ENCODE results near the gene PCDH9. TPM values are rescaled to one million over a fixed set of nuclear protein-coding genes. Genes with fewer than 3 reads are reported as not detected.

PCDH9 gene
- polyA plus RNA-seq, 1 of the 3 experiments (the other 2 are of a cell fraction), result 1.3 TPM

DNA sequence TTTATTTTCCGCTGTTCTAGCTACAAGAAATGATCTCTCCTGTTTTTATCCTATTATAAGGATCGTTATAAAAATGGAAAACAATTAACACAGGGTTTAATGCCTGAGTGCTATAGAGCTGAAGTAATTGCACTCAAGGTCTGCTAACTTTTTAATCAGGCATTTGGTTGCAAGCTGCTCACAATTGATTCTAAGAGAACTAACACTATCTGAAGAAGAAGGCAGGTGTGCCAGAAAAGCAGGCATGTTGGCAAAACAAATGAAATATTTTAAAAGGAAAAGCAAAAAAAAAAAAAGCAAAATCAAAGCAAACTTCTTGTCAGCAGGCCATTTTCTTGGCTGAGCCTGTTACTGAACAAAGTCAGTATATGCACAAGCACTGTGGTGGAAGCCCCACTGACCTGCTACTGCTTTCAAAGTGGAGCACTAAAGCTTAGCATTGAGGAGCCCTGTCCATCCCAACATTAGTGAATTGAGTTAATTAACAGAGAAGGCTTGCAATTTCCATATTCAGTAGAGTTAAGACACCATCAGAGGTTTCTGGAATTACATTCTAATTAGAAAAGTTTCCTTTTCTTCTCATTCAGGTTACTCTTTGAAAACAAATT is 574.2 kb downstream of the PCDH9 start:
- Histone ChIP-seq H3K4me3 (ENCODE audit: low read depth in 2 of 2, low read length in 1 of 2) (no peak overlapping the region), H3K27ac (ENCODE audit: low read depth in 2 of 2, low read length in 1 of 2) (peak overlapping the region in 1 of 2 experiments; percentile 93; a peak in 1 of 4 replicates), H3K4me2 (no peak overlapping the region), H3K36me3 (replicated peaks in 1 of 2; ENCODE audit: control insufficient read depth in 1 of 2, insufficient read depth in 2 of 2, low read length in 1 of 2) (no peaks in the 10 kb centered on the region), H3K79me2 (ENCODE audit: insufficient read depth) (no peaks in the 10 kb centered on the region), H3K9me2 (no peaks in the 10 kb centered on the region), H3K4me1 (ENCODE audit: control insufficient read depth in 1 of 2, insufficient read depth in 2 of 2, low read depth in 1 of 2, low read length in 1 of 2) (peaks cover 3 to 33% of the 10 kb centered on the region in 2 experiments; a peak in 3 of 4 replicates), H3K9me3 (peaks cover 9% of the 10 kb centered on the region; the same call in 1 of the 2 replicates), H3K9ac (no peak overlapping the region), H3K27me3 (ENCODE audit: insufficient read depth) (no peaks in the 10 kb centered on the region), H4K20me1 (ENCODE audit: insufficient read depth) (no peaks in the 10 kb centered on the region), H3F3A (replicated peaks; ENCODE audit: insufficient read depth) (peaks cover 33% of the 10 kb centered on the region), H2AFZ (ENCODE audit: low read depth) (peak overlapping the region; percentile 18; the same call in 1 of the 2 replicates)
- POLR2A ChIA-PET, result no interaction called here
- DNase-seq, result no peak
- TF ChIP-seq, protein P1, sequence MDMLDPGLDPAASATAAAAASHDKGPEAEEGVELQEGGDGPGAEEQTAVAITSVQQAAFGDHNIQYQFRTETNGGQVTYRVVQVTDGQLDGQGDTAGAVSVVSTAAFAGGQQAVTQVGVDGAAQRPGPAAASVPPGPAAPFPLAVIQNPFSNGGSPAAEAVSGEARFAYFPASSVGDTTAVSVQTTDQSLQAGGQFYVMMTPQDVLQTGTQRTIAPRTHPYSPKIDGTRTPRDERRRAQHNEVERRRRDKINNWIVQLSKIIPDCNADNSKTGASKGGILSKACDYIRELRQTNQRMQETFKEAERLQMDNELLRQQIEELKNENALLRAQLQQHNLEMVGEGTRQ (IDR thresholded peaks at IDR 0.05; ENCODE audit: borderline replicate concordance, low read depth, low read length), result no peak
- TF ChIP-seq TAF1 (IDR thresholded peaks at IDR 0.05; ENCODE audit: borderline replicate concordance, low read depth, low read length), result no peak
- no peak for TF ChIP-seq TEAD4 (IDR thresholded peaks at IDR 0.05; ENCODE audit: borderline replicate concordance, insufficient read depth)
- TF ChIP-seq NRF1 (IDR thresholded peaks at IDR 0.05; ENCODE audit: low read depth, low read length), result no peak
- TF ChIP-seq, protein P2, sequence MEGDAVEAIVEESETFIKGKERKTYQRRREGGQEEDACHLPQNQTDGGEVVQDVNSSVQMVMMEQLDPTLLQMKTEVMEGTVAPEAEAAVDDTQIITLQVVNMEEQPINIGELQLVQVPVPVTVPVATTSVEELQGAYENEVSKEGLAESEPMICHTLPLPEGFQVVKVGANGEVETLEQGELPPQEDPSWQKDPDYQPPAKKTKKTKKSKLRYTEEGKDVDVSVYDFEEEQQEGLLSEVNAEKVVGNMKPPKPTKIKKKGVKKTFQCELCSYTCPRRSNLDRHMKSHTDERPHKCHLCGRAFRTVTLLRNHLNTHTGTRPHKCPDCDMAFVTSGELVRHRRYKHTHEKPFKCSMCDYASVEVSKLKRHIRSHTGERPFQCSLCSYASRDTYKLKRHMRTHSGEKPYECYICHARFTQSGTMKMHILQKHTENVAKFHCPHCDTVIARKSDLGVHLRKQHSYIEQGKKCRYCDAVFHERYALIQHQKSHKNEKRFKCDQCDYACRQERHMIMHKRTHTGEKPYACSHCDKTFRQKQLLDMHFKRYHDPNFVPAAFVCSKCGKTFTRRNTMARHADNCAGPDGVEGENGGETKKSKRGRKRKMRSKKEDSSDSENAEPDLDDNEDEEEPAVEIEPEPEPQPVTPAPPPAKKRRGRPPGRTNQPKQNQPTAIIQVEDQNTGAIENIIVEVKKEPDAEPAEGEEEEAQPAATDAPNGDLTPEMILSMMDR (IDR thresholded peaks at IDR 0.05), result no peak
- no peak for TF ChIP-seq RAD21 (IDR thresholded peaks at IDR 0.05; ENCODE audit: low read length)
- WGBS (ENCODE audit: low lambda C conversion rate), result 93% methylated on average over 2 of the region's 2 CpGs
- CTCF ChIA-PET, result interaction anchor here (0.9 to 1.3 kb wide), 2 partner anchors 11 to 37 kb away, joined by 3 read pairs; no protein-coding TSS in a partner anchor

DNA sequence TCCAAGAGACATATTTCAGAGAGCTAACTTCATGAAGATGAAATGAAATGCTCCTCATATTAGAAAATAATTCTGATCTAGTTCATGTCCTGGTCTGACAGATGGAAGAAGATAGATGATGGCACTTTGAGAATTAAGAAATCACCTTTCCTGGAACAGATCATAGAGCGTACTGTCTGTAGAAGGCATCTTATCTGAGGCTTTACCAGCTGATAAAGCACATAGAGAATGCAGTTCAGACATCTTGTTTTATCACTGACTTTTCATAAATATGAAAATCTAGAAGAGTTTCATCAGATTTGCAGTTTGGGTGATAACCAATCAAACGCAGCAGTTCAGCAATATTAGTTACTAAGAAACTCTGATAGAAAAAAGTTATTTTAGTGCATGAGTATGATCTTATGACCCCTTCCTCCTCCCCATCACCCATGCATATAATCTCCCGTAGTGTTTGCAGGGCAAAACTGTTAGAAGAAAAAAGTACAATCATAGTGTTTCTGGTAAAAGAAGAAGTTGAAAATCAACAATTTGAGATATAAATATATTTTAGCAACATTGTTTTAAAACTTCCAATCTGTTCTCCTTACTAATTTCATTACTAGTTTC is 585.2 kb downstream of the PCDH9 start:
- ChIA-PET POLR2A (no interaction called here), CTCF (interaction anchor here (1.2 to 1.3 kb wide), 2 partner anchors 11 to 15 kb away, joined by 3 read pairs; no protein-coding TSS in a partner anchor)
- Histone ChIP-seq H2AFZ (ENCODE audit: low read depth) (no peak overlapping the region), H3K9ac (no peak overlapping the region), H4K20me1 (ENCODE audit: insufficient read depth) (no peaks in the 10 kb centered on the region), H3K4me1 (ENCODE audit: control insufficient read depth in 1 of 2, insufficient read depth in 2 of 2, low read depth in 1 of 2, low read length in 1 of 2) (no peaks in the 10 kb centered on the region), H3K4me2 (no peak overlapping the region), H3K9me3 (no peaks in the 10 kb centered on the region), H3K27ac (ENCODE audit: low read depth in 2 of 2, low read length in 1 of 2) (no peak overlapping the region), H3K36me3 (replicated peaks in 1 of 2; ENCODE audit: control insufficient read depth in 1 of 2, insufficient read depth in 2 of 2, low read length in 1 of 2) (no peaks in the 10 kb centered on the region), H3K4me3 (ENCODE audit: low read depth in 2 of 2, low read length in 1 of 2) (no peak overlapping the region), H3F3A (replicated peaks; ENCODE audit: insufficient read depth) (no peaks in the 10 kb centered on the region), H3K27me3 (ENCODE audit: insufficient read depth) (no peaks in the 10 kb centered on the region), H3K79me2 (ENCODE audit: insufficient read depth) (no peaks in the 10 kb centered on the region), H3K9me2 (no peaks in the 10 kb centered on the region)
- no peak for TF ChIP-seq MXI1 (IDR thresholded peaks at IDR 0.05; ENCODE audit: low read depth, low read length)
- TF ChIP-seq YY1 (IDR thresholded peaks at IDR 0.05; ENCODE audit: low read depth), result no peak
- TF ChIP-seq MEF2A (IDR thresholded peaks at IDR 0.05; ENCODE audit: borderline replicate concordance, low read depth), result no peak
- TF ChIP-seq, protein P3, sequence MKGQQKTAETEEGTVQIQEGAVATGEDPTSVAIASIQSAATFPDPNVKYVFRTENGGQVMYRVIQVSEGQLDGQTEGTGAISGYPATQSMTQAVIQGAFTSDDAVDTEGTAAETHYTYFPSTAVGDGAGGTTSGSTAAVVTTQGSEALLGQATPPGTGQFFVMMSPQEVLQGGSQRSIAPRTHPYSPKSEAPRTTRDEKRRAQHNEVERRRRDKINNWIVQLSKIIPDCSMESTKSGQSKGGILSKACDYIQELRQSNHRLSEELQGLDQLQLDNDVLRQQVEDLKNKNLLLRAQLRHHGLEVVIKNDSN (IDR thresholded peaks at IDR 0.05; ENCODE audit: borderline replicate concordance, low read depth), result no peak
- TF ChIP-seq RAD21 (IDR thresholded peaks at IDR 0.05; ENCODE audit: low read length), result no peak
- TF ChIP-seq SIN3A (IDR thresholded peaks at IDR 0.05; ENCODE audit: borderline replicate concordance, low read depth, low read length), result no peak
- TF ChIP-seq JUND (IDR thresholded peaks at IDR 0.05), result no peak
- TF ChIP-seq, protein P4, sequence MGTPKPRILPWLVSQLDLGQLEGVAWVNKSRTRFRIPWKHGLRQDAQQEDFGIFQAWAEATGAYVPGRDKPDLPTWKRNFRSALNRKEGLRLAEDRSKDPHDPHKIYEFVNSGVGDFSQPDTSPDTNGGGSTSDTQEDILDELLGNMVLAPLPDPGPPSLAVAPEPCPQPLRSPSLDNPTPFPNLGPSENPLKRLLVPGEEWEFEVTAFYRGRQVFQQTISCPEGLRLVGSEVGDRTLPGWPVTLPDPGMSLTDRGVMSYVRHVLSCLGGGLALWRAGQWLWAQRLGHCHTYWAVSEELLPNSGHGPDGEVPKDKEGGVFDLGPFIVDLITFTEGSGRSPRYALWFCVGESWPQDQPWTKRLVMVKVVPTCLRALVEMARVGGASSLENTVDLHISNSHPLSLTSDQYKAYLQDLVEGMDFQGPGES (IDR thresholded peaks at IDR 0.05; ENCODE audit: low read depth, low read length), result no peak
- TF ChIP-seq, protein P5, sequence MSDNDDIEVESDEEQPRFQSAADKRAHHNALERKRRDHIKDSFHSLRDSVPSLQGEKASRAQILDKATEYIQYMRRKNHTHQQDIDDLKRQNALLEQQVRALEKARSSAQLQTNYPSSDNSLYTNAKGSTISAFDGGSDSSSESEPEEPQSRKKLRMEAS (IDR thresholded peaks at IDR 0.05; ENCODE audit: low read depth), result no peak
- no peak for TF ChIP-seq TCF12 (IDR thresholded peaks at IDR 0.05)
- TF ChIP-seq, protein P6, sequence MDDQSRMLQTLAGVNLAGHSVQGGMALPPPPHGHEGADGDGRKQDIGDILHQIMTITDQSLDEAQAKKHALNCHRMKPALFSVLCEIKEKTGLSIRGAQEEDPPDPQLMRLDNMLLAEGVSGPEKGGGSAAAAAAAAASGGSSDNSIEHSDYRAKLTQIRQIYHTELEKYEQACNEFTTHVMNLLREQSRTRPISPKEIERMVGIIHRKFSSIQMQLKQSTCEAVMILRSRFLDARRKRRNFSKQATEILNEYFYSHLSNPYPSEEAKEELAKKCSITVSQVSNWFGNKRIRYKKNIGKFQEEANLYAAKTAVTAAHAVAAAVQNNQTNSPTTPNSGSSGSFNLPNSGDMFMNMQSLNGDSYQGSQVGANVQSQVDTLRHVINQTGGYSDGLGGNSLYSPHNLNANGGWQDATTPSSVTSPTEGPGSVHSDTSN (IDR thresholded peaks at IDR 0.05), result no peak
- TF ChIP-seq RFX5 (IDR thresholded peaks at IDR 0.05; ENCODE audit: low read length), result no peak
- no peak for TF ChIP-seq NFIC (IDR thresholded peaks at IDR 0.05; ENCODE audit: borderline replicate concordance)
- TF ChIP-seq FOXJ3 (CRISPR knock-in tag; IDR thresholded peaks at IDR 0.05), result no peak
- 96% methylated on average over 3 of the region's 3 CpGs for WGBS (ENCODE audit: low lambda C conversion rate)
- no peak for DNase-seq

All from SK-N-SH (cell line).